DND-41 (cell line): ENCODE data around the gene NDUFS6.

Source experiments
- CTCF ChIP-seq: IDR thresholded peaks from 2 replicates; pipeline ENCODE4 v1.5.1; 2012; ENCODE audit warnings: borderline replicate concordance, low read length, moderate library complexity, mild to moderate bottlenecking; ENCODE audit not compliant: poor library complexity, severe bottlenecking; ENCODE audit errors: extremely low read depth
- EZH2 ChIP-seq: IDR thresholded peaks from 3 replicates; pipeline ENCODE4 v1.6.1; 2012; ENCODE audit warnings: borderline replicate concordance, low read depth, mild to moderate bottlenecking, moderate library complexity, low read length, inconsistent platforms; ENCODE audit not compliant: severe bottlenecking

GRCh38 chr5:1844708-1845436 is 43.7 kb downstream of the NDUFS6 start:
- TF ChIP-seq CTCF, result no peak
- TF ChIP-seq EZH2, result no peak
